ENCODE data around the gene SZT2. TPM values are rescaled to one million over a fixed set of nuclear protein-coding genes. Genes with fewer than 3 reads are reported as not detected.

SZT2 gene
- total RNA-seq, 1 experiment from 2014 or later: 31.3 TPM

DNA sequence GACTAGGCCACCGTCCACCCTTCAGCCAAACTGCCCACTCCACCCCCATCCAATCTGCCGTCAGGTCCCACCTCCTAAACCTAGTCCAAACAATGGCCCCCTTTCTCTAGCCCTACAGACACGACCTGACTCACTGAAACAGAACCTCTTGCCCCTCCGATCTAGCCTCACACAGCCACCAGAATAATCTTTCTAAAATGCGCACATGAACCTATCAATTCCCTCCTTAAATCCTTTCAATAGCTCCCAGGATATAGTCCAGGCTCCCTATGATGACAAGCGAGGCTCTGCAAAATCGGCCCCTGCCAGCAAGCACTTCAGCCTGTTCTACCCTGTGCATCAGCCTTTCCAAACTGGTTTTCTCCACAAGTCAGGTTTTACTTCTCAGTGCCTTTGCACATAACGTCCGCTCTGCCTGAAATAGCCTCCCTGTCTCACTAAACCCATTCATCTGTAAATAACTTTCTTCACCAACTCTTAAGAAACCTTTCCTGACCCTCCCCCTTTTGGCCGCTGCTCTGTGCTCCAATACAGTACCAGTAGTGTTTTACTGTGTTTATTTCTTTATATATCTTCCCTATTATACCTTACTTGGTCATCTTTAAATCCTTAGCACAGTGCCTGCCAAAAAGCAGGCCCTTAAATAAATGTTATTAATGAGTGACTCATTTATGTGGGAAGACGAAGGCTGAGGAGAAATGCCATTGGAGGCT is 39.9 kb upstream of the SZT2 start:
- DNase-seq: no peak
- Histone ChIP-seq H3K79me2 (ENCODE audit: low read length) (no peaks in the 10 kb centered on the region), H3K9me2 (replicated peaks; ENCODE audit: insufficient read depth, low read length) (no peaks in the 10 kb centered on the region), H3K27me3 (ENCODE audit: low read length) (no peaks in the 10 kb centered on the region), H4K20me1 (ENCODE audit: insufficient read depth, low read depth, low read length) (no peaks in the 10 kb centered on the region), H3K4me2 (ENCODE audit: low read depth, low read length, poor library complexity, severe bottlenecking) (peak overlapping the region; percentile 77), H3K27ac (ENCODE audit: low read length) (no peak overlapping the region), H3K9ac (ENCODE audit: low read length) (peak overlapping the region; percentile 80), H3K4me3 (ENCODE audit: low read length) (peak overlapping the region; percentile 71; the same call in 1 of the 2 replicates), H3K36me3 (ENCODE audit: insufficient read depth, low read length) (no peaks in the 10 kb centered on the region), H3K4me1 (ENCODE audit: low read length) (peaks cover 7% of the 10 kb centered on the region), H2AFZ (ENCODE audit: low read length) (peak overlapping the region; percentile 39; the same call in 1 of the 2 replicates), H3K9me3 (ENCODE audit: low read length) (no peaks in the 10 kb centered on the region)

DNA sequence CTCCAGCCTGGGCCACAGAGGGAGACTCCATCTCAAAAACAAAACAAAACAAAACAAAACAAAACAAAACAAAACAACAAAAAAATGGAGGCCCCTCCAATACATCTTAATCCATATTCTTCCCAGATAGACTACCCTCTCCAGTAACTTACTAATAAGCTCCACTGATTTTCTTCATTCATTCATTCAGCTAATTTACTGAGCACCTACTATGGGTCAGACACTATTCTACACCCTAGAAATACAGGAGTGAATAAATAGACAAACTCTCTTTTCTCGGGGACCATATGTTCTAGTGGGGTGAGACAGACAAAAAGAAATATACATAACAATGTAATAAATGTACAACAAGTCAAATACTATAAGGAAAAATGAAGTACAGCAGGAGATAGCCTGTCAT is 38.7 kb upstream of the SZT2 start:
- Histone ChIP-seq H3K9me2 (replicated peaks; ENCODE audit: insufficient read depth, low read length) (no peaks in the 10 kb centered on the region), H4K20me1 (ENCODE audit: insufficient read depth, low read depth, low read length) (no peaks in the 10 kb centered on the region), H3K4me3 (ENCODE audit: low read length) (no peak overlapping the region), H3K4me2 (ENCODE audit: low read depth, low read length, poor library complexity, severe bottlenecking) (no peak overlapping the region), H2AFZ (ENCODE audit: low read length) (no peak overlapping the region), H3K4me1 (ENCODE audit: low read length) (peaks cover 7% of the 10 kb centered on the region), H3K27me3 (ENCODE audit: low read length) (no peaks in the 10 kb centered on the region), H3K9me3 (ENCODE audit: low read length) (no peaks in the 10 kb centered on the region), H3K27ac (ENCODE audit: low read length) (no peak overlapping the region), H3K9ac (ENCODE audit: low read length) (no peak overlapping the region), H3K36me3 (ENCODE audit: insufficient read depth, low read length) (no peaks in the 10 kb centered on the region), H3K79me2 (ENCODE audit: low read length) (no peaks in the 10 kb centered on the region)
- DNase-seq: no peak

DNA sequence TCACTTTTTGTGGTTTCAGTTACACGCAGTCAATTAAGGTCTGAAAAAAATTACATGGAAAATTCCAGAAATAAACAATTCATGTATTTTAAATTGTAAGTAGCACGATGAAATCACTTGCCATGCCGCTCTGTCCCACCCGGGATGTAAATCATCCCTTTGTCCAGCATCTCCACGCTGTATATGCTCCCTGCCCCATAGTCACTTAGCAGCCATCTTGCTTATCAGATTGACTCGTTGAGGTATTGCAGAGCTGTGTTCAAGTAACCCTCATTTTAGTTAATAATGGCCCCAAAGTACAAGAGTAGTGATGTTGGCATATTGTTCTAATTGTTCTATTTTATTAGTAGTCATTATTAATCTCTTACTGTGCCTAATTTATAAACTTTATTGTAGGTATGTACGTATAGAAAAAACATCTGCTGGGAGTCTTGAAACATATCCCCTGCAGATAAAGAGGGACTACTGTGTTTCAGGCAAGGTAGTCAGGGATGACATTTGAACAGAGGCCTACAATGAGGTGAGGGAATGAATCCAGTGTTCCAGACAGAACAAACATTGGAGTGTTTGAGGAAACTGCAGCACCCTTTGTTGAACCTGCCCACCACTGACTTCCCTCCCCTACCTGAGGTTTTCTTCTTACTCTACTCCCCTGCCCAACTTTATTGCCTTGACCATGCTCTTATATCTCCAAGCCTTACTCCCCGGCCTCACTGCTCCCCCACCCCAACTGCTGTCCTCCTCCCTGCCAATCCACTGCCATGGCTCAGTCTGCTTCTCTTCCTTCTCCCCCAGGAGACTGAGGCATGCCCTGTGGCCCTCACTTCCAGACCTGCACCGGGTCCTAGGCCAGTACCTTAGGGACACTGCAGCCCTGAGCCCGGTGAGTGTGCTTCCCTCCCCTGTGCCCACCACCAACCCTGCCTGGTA is 38.0 kb upstream of the SZT2 start:
- Histone ChIP-seq H3K36me3 (ENCODE audit: insufficient read depth, low read length) (no peaks in the 10 kb centered on the region), H3K27ac (ENCODE audit: low read length) (no peak overlapping the region), H3K4me1 (ENCODE audit: low read length) (peaks cover 7% of the 10 kb centered on the region), H3K9ac (ENCODE audit: low read length) (no peak overlapping the region), H4K20me1 (ENCODE audit: insufficient read depth, low read depth, low read length) (no peaks in the 10 kb centered on the region), H3K4me2 (ENCODE audit: low read depth, low read length, poor library complexity, severe bottlenecking) (no peak overlapping the region), H3K9me3 (ENCODE audit: low read length) (no peaks in the 10 kb centered on the region), H3K79me2 (ENCODE audit: low read length) (no peaks in the 10 kb centered on the region), H3K27me3 (ENCODE audit: low read length) (no peaks in the 10 kb centered on the region), H3K9me2 (replicated peaks; ENCODE audit: insufficient read depth, low read length) (no peaks in the 10 kb centered on the region), H3K4me3 (ENCODE audit: low read length) (no peak overlapping the region), H2AFZ (ENCODE audit: low read length) (no peak overlapping the region)
- DNase-seq: no peak

DNA sequence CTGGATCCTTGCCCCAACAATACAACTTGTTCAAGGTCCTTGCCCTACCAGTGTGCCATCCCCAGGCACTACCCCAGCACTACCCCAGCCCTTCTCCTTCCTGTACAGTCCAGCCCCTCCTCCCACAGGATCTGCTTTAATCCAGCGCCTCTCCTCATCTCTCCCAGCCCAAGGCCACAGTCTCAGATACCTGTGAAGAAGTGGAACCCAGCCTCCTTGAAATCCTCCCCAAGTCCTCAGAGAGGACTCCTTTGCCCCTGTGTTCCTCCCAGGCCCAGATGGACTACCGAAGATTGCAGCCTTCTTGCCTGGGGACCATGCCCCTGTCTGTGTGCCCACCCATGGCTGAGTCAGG is 37.4 kb upstream of the SZT2 start:
- no peak overlapping the region for H3K4me3 ChIP-seq (ENCODE audit: low read length)
- H3K9ac ChIP-seq (ENCODE audit: low read length): no peak overlapping the region
- H3K27ac ChIP-seq (ENCODE audit: low read length): no peak overlapping the region
- H3K27me3 ChIP-seq (ENCODE audit: low read length): no peaks in the 10 kb centered on the region
- no peak overlapping the region for H3K4me2 ChIP-seq (ENCODE audit: low read depth, low read length, poor library complexity, severe bottlenecking)
- no peak overlapping the region for H2AFZ ChIP-seq (ENCODE audit: low read length)
- no peaks in the 10 kb centered on the region for H3K36me3 ChIP-seq (ENCODE audit: insufficient read depth, low read length)
- H3K4me1 ChIP-seq (ENCODE audit: low read length): peaks cover 7% of the 10 kb centered on the region
- no peak for DNase-seq
- no peaks in the 10 kb centered on the region for H3K79me2 ChIP-seq (ENCODE audit: low read length)
- no peaks in the 10 kb centered on the region for H3K9me3 ChIP-seq (ENCODE audit: low read length)
- H4K20me1 ChIP-seq (ENCODE audit: insufficient read depth, low read depth, low read length): no peaks in the 10 kb centered on the region
- no peaks in the 10 kb centered on the region for H3K9me2 ChIP-seq (replicated peaks; ENCODE audit: insufficient read depth, low read length)

DNA sequence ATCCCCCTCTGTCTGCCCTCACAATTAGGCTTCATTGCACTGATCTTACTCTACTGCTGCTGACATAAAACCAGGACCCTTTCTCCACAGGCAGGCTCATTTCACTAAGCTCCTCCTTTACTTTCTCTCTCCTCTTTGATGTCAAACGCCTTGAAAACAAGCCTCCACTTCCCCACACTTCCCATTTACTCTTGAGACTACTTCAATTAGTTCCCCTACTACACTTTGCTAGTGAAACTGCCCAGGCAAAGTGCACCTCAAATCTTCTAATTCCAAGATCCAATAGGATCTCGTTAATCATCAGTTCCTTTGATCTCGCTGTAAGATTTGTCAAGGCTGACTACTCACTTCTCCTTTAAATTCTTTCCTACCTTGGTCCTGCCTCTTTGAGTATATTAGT is 36.8 kb upstream of the SZT2 start:
- H3K9me2 ChIP-seq (replicated peaks; ENCODE audit: insufficient read depth, low read length): no peaks in the 10 kb centered on the region
- H4K20me1 ChIP-seq (ENCODE audit: insufficient read depth, low read depth, low read length): no peaks in the 10 kb centered on the region
- no peak overlapping the region for H3K4me2 ChIP-seq (ENCODE audit: low read depth, low read length, poor library complexity, severe bottlenecking)
- no peak overlapping the region for H2AFZ ChIP-seq (ENCODE audit: low read length)
- H3K9ac ChIP-seq (ENCODE audit: low read length): no peak overlapping the region
- no peaks in the 10 kb centered on the region for H3K79me2 ChIP-seq (ENCODE audit: low read length)
- no peaks in the 10 kb centered on the region for H3K27me3 ChIP-seq (ENCODE audit: low read length)
- H3K9me3 ChIP-seq (ENCODE audit: low read length): no peaks in the 10 kb centered on the region
- H3K4me1 ChIP-seq (ENCODE audit: low read length): peaks cover 9% of the 10 kb centered on the region
- H3K27ac ChIP-seq (ENCODE audit: low read length): no peak overlapping the region
- no peak overlapping the region for H3K4me3 ChIP-seq (ENCODE audit: low read length)
- DNase-seq: no peak
- H3K36me3 ChIP-seq (ENCODE audit: insufficient read depth, low read length): no peaks in the 10 kb centered on the region

DNA sequence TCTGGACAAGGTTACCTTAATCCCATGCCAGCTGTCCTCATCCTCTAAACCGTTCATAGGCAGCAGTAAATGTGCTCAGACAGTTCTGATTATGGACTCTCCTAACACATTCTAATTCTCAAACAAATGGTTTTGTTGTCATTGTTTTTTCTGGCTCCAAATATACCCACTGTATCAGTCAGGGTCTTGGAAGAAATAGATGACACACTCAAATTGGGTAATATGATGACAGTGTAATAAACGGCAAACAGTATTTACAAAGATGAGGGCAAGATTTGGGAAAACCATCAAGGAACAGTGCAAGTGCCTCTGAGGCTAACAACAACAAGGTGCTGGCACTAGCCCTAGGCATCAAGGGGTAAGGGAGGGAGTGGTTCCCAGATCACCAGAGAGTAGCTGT is 35.2 kb upstream of the SZT2 start:
- H3K27me3 ChIP-seq (ENCODE audit: low read length): no peaks in the 10 kb centered on the region
- H3K79me2 ChIP-seq (ENCODE audit: low read length): peaks cover 7% of the 10 kb centered on the region
- no peaks in the 10 kb centered on the region for H3K9me3 ChIP-seq (ENCODE audit: low read length)
- H3K9ac ChIP-seq (ENCODE audit: low read length): no peak overlapping the region
- H3K4me3 ChIP-seq (ENCODE audit: low read length): no peak overlapping the region
- H3K27ac ChIP-seq (ENCODE audit: low read length): no peak overlapping the region
- no peak overlapping the region for H2AFZ ChIP-seq (ENCODE audit: low read length)
- peaks cover 13% of the 10 kb centered on the region for H3K4me1 ChIP-seq (ENCODE audit: low read length)
- no peak overlapping the region for H3K4me2 ChIP-seq (ENCODE audit: low read depth, low read length, poor library complexity, severe bottlenecking)
- H3K9me2 ChIP-seq (replicated peaks; ENCODE audit: insufficient read depth, low read length): no peaks in the 10 kb centered on the region
- peaks cover 4% of the 10 kb centered on the region; the same call in 1 of the 2 replicates for H3K36me3 ChIP-seq (ENCODE audit: insufficient read depth, low read length)
- no peak for DNase-seq
- H4K20me1 ChIP-seq (ENCODE audit: insufficient read depth, low read depth, low read length): no peaks in the 10 kb centered on the region

DNA sequence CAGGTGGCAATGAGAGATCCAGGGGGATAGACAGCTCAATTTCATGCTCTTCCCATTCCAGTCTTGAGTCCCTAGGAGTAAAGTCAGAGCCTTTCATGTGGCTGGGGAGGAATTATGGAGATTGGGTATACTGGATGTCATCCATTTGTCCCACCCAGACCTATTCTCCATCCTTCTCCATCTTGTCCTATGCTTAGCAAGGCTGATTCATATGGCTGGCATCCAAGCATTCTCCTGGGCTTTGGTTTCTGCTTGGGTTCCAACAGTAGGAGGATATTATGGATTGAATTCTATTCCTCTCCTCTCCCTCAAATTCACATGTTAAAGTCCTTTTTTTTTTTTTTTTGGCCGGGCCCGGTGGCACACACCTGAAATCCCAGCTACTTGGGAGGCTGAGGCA is 34.8 kb upstream of the SZT2 start:
- peaks cover 12% of the 10 kb centered on the region for H3K79me2 ChIP-seq (ENCODE audit: low read length)
- no peak overlapping the region for H3K4me2 ChIP-seq (ENCODE audit: low read depth, low read length, poor library complexity, severe bottlenecking)
- no peak overlapping the region for H2AFZ ChIP-seq (ENCODE audit: low read length)
- no peak for DNase-seq
- no peaks in the 10 kb centered on the region for H3K9me3 ChIP-seq (ENCODE audit: low read length)
- peaks cover 13% of the 10 kb centered on the region for H3K4me1 ChIP-seq (ENCODE audit: low read length)
- no peak overlapping the region for H3K4me3 ChIP-seq (ENCODE audit: low read length)
- H3K9me2 ChIP-seq (replicated peaks; ENCODE audit: insufficient read depth, low read length): no peaks in the 10 kb centered on the region
- H4K20me1 ChIP-seq (ENCODE audit: insufficient read depth, low read depth, low read length): peaks cover 4% of the 10 kb centered on the region
- peaks cover 9% of the 10 kb centered on the region for H3K36me3 ChIP-seq (ENCODE audit: insufficient read depth, low read length)
- no peak overlapping the region for H3K27ac ChIP-seq (ENCODE audit: low read length)
- no peak overlapping the region for H3K9ac ChIP-seq (ENCODE audit: low read length)
- no peaks in the 10 kb centered on the region for H3K27me3 ChIP-seq (ENCODE audit: low read length)

DNA sequence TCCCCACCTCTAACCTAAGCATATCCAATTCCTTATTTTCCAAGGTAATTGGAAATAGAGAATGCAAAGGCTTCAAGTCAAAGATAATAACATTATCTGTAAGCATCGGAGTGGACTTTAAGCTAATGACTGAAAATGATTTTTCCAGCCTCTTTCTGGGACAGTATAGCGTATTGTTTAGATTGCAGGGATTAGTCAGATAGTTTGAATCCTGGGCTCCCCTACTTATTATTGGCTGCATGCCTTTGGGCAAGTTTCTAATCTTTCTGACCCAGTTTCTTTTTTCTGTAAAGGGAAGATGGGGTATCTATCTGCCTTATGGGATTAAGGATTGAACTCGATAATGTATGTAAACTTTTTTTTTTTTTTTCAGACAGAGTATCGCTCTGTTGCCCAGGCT is 32.4 kb upstream of the SZT2 start:
- DNase-seq: no peak
- Histone ChIP-seq H3K4me1 (ENCODE audit: low read length) (peaks cover 31% of the 10 kb centered on the region), H3K27me3 (ENCODE audit: low read length) (no peaks in the 10 kb centered on the region), H3K36me3 (ENCODE audit: insufficient read depth, low read length) (peaks cover 32% of the 10 kb centered on the region), H2AFZ (ENCODE audit: low read length) (no peak overlapping the region), H4K20me1 (ENCODE audit: insufficient read depth, low read depth, low read length) (peaks cover 9% of the 10 kb centered on the region), H3K9me2 (replicated peaks; ENCODE audit: insufficient read depth, low read length) (no peaks in the 10 kb centered on the region), H3K27ac (ENCODE audit: low read length) (no peak overlapping the region), H3K9me3 (ENCODE audit: low read length) (no peaks in the 10 kb centered on the region), H3K9ac (ENCODE audit: low read length) (no peak overlapping the region), H3K4me2 (ENCODE audit: low read depth, low read length, poor library complexity, severe bottlenecking) (no peak overlapping the region), H3K79me2 (ENCODE audit: low read length) (peaks cover 28% of the 10 kb centered on the region), H3K4me3 (ENCODE audit: low read length) (no peak overlapping the region)
